LNCAP (cell line): ENCODE results near the gene MRPS22.

Experiments
- CTCF ChIP-seq: fragments of 450-650 bp; IDR thresholded peaks from 2 replicates; pipeline ENCODE4 v1.5.1; 2017; ENCODE audit warnings: mild to moderate bottlenecking

Gene MRPS22

GRCh38 chr3:139343895-139344856 is at the start of gene MRPS22:
Gene MRPS22, plus strand, starts transcription at chr3:139344020. Its CDS starts 7 bp downstream, at chr3:139344027.
- no peak for TF ChIP-seq CTCF

GRCh38 chr3:139295040-139295439 is 48.8 kb upstream of the MRPS22 start:
- no peak for TF ChIP-seq CTCF

- no peak for TF ChIP-seq CTCF
Observed at GRCh38 chr3:139296141-139296718, 47.6 kb upstream of the MRPS22 start.

- TF ChIP-seq CTCF, result no peak
Observed at GRCh38 chr3:139297588-139298311, 46.1 kb upstream of the MRPS22 start.

GRCh38 chr3:139299261-139300132 is 44.3 kb upstream of the MRPS22 start:
- no peak for TF ChIP-seq CTCF

- no peak for TF ChIP-seq CTCF
Observed at GRCh38 chr3:139300416-139300815, 43.4 kb upstream of the MRPS22 start.

- TF ChIP-seq CTCF, result no peak
Observed at GRCh38 chr3:139301183-139301582, 42.6 kb upstream of the MRPS22 start.
